HG03520 (cell line): ENCODE measurements around the gene IMMP2L.

Experiments
- ATAC-seq: cut with Tn5 transposase; IDR thresholded peaks from one replicate; pipeline ENCODE4 v1.9.1; 2021; ENCODE audit warnings: mild to moderate bottlenecking, moderate library complexity; ENCODE audit not compliant: unreplicated experiment

The IMMP2L gene

DNA sequence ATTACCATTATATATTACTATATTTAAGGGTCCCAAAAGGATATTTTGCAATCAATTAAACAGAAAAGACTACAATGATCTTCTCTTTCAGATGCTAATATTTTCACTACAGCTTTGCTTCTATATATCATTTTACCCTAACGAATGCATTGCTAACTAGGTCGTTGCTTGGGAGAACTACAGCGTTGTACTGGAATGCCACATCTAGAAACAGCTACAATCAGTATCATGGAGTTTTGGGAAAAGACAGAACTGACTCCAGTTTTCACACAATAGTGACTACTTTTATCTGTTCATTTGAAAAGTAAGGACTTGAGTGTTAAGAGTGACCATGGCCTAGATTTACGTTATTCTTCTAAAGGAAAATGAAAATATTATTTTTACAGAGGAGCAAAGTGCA, 432.9 kb downstream of the IMMP2L start:
- ATAC-seq, result no peak

DNA sequence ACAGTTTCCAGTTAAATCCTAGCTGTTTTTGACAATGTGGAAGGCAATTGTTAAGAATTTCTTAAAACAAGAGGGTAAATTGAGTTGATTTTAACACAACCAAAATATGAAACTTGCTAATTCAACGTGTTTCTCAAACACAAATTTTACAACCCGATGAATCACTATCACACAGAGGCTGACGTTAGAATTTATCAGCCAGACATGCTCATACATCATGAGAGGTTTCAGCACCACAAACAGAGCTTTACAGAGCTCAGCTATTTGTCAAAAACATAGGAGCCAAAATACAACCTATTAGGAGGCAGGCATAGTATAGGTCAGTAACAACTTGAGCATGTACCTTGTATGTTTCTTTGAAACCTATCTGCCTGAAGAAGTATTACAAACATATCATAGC, 435.3 kb downstream of the IMMP2L start:
- no peak for ATAC-seq

DNA sequence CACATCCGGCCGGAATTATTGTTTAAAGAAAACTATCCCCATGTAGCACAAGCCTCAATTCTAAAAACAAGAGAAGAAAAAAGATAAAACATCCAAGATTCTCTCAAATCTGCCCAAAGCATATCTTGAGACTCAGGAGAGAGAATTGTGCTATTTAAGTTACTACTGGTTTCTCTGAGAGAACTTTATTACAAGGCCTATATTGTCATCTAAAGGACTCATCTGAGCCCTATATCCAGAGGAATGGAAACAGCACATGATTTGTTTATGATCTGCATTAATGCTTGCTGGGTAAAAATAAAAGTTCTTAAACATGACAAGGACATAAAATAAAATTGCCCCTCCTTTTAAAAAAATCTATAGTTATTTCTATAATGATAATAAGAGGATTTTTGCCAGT, 446.3 kb downstream of the IMMP2L start:
- no peak for ATAC-seq

DNA sequence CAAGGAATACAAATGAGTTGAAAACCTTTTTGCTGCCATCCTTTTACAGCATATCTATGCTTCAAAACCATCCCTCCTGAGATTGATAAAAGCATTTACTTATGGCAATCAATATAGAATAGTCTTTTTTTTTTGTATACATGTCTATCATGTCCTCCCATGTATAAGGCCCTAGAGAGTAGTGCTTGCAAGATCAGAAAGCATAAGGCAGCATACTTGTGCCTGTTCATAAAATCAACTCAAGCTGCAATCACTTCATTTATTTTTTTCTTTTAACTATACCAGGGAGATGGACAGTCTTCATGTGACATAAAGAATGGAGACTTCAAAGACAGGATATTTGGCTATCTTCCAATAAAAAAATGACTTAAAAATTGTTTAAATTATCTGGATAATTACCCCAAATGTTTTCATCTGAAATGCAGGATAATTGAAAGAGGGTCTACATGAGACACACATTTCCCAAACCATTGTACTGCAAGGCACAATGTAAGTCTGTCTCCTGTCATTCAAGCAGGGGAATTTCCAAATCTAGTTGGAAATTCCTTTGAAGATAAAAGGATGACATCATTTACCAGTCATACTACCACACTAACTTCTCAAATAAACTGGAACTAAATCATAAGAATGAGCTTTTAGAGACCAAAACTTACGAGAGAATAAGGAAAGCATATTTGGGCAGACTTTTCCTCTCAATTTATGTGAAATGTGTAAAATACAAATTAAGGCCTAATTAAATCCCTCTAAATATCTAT, 448.9 kb downstream of the IMMP2L start:
- ATAC-seq, result no peak

DNA sequence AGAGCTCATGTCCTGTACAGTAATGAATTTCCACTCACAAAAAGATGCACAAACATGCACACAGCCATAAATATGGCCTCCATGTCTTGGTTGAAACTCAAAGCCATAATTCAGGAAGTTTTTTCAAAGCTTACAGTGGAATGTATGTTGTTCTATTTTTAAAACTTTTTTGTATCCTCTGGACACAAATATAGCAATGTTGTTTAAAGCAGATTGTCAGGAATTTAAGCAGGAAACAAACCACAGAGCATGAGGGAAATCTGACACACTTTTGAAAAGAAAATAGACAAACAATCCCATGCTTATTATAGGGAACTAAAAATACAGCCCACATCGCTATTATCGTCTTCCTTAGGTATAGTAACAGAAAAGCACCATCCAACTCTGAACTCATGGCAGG, 449.9 kb downstream of the IMMP2L start:
- ATAC-seq, result no peak

DNA sequence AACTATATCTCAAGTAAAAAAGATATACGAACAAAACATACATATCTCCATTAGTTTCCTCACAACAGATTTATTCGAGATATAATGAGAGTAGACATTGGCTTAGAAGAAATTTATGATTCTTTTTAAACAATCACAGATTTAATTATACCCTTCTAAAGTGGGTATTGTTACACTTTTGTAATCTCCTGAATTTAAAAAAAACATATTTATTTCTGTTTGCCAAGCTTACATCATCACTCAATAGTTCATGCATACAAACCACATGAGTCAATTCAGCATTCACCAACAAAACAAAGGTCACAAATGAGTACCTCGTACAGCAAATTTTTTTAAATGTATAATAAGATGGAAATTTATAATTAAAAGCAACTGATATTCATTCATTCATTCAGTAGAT, 453.8 kb downstream of the IMMP2L start:
- no peak for ATAC-seq

DNA sequence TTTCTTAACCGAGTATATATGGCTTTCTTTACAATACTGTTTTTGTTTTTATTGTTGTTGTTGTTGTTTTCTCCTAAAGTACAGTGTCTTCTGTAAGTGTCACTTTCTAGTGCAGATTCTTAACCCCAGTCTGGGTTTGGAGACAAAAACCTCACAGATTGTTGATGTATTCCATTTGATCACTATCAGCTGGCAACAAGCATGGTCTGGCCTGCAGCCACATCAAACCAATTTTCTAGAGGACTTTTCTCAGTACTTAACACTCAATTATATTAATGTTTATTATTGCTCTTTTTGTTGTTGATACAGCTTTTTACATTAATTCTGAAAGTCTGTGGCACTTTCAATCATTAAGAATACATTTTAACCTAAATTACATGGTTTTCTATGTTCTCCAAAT, 454.3 kb downstream of the IMMP2L start:
- ATAC-seq, result no peak

DNA sequence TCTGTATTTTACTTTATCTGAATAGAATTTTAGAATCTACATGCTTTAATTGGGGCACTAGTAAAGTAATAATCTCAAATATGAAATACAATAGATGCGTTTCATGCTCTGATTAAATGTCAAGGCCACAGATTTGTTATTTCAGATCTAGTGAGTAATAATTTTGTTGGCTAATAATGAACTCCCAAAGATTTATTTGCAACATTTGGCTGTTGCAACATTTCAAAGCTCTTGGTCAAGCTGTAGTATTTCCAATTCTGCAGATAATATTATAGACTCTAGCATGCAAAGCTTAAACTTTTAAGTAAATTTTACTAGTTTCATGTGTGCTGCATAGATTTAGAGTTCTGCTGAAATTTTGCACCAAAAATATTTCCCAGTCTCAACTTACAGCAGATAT, 454.7 kb downstream of the IMMP2L start:
- ATAC-seq, result no peak

DNA sequence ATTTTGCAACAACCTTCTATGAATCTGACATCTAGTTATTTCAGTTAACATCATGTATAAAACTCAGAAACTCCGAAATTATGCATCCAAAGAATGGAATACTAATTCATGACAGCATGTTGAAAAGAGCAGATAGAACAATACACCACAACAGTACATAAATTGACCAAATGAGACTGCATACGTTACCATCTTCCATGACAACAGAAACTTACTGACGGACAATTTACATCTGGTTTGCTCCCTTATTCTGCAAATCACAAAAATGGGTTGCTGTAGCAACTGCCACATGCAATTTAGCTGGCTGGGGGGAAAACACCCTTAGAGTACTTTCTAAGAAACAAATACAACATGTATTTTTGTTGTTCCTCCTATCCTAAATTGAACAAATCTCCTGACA, 457.0 kb downstream of the IMMP2L start:
- ATAC-seq, result no peak

DNA sequence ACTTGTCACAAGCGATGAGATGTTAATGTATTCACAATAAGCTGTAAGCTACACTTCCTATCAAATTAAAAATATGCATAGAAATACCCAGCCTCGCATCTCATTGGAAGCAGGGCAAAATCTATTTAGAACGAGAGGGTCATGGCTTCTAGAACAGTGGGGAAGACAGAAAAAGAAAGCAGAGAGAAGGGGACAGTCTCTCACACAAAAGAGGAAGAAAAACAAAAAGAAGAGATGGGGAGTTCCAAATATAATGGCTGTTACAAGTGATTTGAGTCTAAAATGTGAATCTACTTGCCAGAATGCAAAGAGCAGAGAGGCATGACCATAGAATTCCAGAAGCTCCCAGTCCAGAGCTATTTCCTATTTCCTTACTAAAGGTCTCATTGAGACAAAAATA, 457.6 kb downstream of the IMMP2L start:
- no peak for ATAC-seq

DNA sequence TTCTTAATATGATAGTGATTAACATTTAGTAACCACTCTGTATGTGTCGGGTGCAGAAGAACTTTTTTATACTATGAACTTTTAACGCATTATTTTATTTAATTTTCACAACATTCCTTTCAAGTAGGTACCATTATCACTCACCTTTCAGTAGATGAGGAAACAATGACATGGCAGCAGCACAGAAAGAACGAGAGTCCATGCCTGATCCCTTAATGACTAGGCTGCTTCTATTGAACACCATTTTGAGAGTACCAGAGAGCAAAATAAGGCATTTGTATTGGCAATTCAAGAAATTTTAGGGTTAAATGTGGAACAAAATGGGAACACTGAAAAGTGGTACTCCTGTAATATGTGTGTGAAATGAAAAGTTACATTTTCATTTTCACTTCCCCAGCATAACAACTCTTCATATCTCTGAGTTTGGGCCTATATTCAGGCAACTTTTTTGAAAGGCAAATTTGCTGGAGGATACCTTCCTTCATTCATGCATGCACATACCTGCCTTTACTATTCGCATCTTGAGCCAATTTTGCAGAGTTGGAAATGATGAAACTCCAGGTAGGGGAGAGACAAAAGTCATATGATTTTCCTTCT, 458.5 kb downstream of the IMMP2L start:
- peak; percentile 54 for ATAC-seq

DNA sequence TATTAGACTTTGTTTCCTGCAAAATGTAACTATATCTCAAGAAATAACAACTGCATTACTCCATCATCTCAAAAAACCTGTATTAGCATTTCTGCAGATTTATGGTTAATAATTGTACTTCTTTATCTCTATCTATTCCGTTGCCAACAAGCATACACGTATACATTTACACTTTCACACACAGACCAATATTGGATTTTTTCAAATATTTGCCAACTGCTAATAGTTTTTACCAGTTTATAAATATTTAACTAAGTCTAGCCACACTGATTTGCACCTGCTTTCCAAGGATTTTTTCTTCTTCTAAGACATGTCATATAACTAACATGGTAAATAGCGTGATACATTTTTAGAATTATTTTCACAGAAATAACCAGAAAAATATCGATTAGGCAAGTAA, 459.2 kb downstream of the IMMP2L start:
- ATAC-seq, result no peak

DNA sequence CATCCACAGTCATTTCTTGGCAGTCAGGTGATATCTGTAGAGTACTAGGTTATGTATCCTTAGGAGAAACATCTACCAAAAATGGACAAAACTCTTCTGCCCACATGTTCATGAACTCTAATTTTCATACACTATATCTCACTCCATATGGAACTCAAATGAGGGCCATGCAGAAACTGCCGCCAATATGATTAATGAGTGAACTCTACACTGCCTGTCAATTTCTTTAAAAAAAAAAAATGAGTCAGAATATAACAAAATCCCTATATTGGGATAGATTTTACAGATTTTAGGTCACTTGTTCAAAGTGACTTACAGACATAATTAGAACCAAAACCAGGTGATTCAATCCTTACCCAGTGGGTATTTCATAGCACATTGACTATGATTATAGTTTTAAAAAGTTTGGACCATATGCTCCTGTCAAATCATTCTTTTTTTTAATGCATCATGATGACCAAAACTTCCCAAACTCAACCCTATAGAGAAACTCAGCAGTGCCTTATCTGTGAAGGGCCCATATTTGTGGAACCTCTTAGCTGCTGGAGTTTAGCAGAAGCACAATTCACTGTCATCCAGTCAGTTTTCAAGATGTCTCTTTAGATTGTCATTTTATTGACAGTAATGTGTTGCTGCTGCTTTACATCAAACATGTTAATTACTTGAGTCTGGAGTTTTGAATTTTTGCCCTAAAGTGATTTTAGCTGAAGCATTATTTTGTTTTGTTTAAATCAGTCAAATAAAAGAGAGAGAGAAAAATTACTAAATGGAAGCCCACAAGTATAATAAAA, 460.2 kb downstream of the IMMP2L start:
- no peak for ATAC-seq

DNA sequence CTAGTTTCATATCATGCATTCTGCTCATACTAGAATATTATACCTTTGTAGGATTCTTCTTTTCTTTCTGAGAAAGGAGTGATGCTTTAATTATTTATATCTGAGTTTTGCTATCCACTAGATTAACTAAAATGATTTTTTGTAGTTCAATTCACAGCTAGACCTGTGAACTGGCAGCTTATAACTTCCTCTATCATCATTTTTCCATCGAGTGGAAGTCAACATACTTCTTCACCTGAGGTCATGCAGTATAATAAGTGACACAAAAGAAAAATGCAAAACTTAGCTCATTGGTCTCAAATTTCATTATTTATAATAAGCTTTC, 463.4 kb downstream of the IMMP2L start:
- ATAC-seq, result no peak

DNA sequence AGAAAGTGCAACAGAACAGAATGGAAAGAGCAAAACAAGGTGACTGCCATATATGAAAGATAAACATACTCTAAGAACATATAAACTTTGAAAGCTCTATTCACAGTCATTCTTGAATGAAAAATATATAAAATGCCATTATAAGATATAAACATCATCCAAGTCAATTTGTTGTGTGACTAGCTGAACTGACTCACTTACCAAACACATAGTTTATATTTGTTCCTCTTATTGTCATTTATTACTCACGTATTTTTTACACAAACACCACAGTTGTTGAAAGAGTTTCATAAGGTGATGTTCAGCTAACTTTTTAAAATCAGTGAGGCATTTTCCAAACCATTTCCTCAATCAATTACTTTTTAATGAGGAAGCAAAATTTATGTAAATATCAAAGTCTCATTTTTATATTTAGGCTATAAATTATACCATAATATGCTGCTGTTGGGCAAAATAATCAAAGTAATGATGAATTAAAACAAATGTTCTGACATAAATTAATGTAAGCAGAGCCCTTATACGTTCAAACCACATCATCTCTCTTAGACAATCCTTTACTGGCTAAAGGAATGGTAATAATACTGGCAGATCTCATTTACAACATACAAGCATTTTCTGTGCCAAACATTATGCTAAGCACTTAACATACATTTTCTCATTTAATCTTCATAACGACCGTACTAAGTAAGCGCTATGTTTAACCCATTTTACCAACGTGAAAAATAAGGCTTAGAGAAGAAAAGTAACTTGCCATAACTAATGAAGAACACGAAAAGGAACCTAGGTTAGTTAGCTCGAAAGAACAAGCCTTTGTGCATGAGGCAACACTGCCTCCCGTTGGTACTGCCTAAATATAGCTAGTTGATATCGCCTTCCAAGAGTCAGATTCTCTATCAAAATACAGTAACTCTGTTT, 464.0 kb downstream of the IMMP2L start:
- peak; percentile 79 for ATAC-seq

DNA sequence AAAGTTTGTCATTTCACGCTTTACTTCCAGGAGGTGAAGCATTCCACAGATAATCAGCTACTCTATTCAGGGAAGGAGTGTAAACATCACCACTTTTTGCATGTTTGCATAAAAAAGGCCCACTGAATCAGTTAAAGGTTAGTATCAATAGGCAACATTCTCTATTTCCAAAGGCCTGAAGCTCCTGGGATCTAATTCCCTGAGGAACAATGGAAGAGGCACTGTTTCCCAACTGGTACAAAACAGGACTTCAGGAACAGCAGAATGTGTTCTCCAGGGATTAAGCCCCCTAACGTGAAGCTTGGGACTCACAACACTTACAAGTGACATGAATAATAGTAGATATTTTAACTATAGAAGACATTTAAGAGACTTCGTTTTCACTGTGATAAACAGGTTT, 465.3 kb downstream of the IMMP2L start:
- ATAC-seq, result no peak

DNA sequence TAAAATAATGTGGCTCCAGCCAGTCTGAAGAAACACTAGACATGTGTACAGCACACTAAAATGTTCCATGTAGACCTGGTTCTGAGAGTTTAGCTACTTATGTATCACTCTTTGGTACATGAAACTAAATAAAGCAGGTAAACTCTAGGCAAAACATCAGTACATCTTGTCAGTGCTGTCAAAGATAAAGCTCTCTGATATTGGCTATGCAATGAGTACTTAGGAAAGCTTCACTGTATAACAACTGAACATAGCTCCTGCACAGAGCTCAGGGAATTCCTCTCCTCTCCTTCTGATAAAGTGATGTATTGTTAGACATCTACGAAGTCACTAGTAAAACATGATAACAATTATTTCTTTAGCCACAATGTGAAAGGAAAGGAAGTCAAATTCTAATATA, 467.9 kb downstream of the IMMP2L start:
- ATAC-seq, result no peak

DNA sequence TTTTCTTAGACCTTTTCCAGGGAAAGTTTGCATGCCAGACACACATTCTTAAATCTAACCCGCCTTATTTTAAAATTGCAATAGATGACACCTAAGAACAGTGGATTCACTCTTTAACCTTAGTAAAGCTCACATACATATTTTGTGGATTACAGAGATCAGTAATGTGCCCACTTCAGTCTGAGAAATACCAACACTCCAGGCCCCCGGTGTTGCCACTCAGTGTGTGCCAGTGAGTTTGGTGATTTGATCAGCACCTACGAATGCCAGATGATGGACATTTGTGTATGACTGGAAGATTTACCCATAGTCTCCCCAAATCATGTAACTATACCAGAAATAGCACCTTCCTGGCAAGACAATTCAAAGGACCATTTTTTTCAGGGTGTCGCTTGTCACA, 468.8 kb downstream of the IMMP2L start:
- no peak for ATAC-seq

DNA sequence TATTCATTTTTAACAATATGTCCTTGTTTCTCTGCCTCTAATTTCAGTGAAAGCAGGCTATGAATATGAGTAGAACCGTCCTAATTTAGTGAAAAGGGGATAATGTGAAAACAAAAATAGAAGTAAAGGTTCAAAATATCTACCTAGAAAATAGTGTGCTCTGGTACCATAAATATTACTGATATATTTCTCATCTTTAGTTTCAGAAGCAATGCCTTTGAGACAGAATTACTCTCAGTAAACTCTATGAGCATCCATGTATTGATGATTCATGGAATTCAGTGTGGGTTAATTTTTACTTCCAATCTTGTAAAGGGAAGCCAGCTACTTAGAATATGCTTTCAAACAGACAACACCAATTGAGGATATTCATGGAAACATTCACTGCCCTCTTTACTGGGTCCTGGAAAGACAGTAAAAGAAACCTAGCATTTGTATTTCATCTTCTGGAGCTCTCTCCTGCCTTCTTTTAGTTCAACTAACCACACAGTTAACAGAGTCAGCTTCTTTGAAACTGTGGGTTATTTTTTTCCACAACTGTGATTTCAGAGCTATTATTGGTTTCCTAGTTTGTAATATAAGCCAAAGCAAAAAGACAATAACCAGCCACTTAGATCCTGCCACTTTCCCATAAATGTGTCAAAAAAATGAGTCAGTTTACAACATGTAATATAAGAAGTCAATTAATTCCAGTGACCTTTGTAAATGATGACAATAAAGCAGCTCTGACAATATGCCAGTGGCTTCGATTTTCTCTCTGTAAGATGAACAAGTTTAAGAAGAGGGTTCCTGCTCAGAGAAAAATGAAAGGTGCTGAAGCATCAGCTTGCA, 469.7 kb downstream of the IMMP2L start:
- peak; percentile 59 for ATAC-seq

DNA sequence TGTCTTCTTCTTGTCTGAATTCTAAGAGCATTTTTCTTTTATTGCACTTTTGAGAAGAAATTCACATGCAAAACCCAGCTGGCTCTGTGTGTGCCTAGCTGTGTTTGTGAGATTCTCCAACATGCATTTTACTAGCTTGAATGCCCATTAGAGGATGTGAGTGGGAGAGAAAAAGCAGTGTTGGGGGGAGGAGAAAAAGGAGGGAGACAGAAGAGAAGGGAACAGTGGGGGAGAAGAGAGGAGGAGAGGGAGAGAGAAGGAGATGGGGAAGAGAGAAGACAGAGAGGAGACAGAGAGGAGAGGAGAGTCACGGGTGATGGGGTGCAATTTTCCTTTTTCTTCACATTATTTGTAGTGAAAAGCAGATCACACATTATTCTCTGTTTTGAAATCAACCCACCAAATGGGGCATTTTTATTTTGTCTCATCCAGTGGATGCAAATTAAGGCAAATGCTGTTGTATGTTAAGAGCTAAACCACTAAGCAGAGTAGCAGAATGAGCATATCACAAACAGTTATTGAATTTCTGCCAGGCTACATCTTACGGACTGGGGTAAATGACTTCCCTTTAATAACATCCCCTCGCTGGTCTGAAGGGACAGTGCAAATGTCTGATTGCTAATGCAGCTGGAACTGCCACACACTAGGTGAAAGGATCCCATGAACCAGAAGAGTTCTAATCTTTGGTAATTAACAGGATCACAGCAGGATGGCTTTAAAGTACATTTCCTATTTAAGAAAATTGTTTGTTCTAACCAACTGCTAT, 470.5 kb downstream of the IMMP2L start:
- ATAC-seq, result no peak
